Left cardiac atrium (tissue), 4 donors: Measurements from ENCODE around the gene KNL1. TPM values are rescaled to one million over a fixed set of nuclear protein-coding genes. Genes with fewer than 3 reads are reported as not detected.
"Not testable (repeated sequence)": the region's sequence is repeated elsewhere in the genome, so short reads cannot be mapped to it uniquely, and the experiment has no call there.

Experiments
- ATAC-seq, 2 donors: fragments of 200-7000 bp; cut with Tn5 transposase; one replicate each; pipeline ENCODE4 v1.9.1; 2020; ENCODE audit warnings: mild to moderate bottlenecking in 2 of 2, moderate library complexity in 2 of 2
- DNase-seq: peaks from one replicate; pipeline ENCODE4 v3.0.0-alpha.2; 2020
- intact Hi-C, 2 donors: fragments of 100-400 bp; cut with DNase I; formaldehyde crosslinking; loops; one replicate each; pipeline versions ENCODE4 v1.14.1 to v1.15.1; 2022 to 2023
- total RNA-seq, 2 donors: library from RNA; stranded (reverse); fragmentation: NEBNext Ultra II Directional; extraction: Animal tissue kit (Norgen Biotek cat#: 25700); gene quantifications; one replicate each; pipeline ENCODE4 v1.2.1, GENCODE V29; 2021
- donor health status: DM: no; HTN: yes; CAD: no.
- donor health status: DM: no; HTN: yes; CAD: no; lungs with severe emphysema.
- donor health status: DM: yes; HTN: yes; CAD: no.
- donor health status: Dilated cardiomyopathy.

The KNL1 gene
- total RNA-seq, 2 donors from 2014 or later = 0.55 to 1.1 TPM

- DNase-seq (no peak), ATAC-seq (no peak)
- intact Hi-C loops = no loop called here
Observed at GRCh38 chr15:40575113-40575512, 18.9 kb upstream of the KNL1 start.

DNA sequence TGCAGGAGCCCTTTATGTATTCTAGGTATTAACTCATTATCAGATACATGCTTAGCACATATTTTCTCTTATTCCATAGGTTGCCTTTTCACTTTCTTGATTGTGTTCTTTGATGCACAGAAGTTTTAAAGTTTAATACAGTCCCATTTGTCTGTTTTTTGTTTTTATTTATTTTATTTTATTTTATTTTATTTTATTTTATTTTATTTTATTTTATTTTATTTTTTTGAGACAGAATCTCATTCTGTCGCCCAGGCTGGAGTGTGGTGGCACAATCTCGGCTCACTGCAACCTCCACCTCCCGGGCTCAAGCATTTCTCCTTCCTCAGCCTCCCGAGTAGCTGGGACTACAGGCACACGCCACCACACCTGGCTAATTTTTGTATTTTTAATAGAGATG is 17.1 kb upstream of the KNL1 start:
- intact Hi-C loops, DNase-seq, ATAC-seq: not testable (repeated sequence)

GRCh38 chr15:40578892-40579291 is 15.2 kb upstream of the KNL1 start:
- DNase-seq (no peak), ATAC-seq (no peak)
- intact Hi-C loops = no loop called here

DNA sequence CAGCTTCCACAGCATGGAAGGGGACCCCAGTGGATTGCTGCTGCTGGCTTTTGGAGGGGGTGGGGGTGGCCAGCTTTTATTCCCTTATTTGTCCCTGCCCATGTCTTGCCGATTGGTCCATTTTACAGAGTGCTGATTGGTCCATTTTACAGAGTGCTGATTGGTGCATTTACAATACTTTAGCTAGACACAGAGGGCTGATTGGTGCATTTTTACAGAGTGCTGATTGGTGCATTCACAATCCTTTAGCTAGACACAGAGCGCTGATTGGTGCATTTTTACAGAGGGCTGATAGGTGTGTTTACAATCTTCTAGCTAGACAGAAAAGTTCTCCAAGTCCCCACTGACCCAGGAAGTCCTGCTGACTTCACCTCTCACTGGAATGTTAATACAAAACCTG is 12.3 kb upstream of the KNL1 start:
- DNase-seq, ATAC-seq, intact Hi-C loops: not testable (repeated sequence)

GRCh38 chr15:40582726-40583246 is 11.3 kb upstream of the KNL1 start:
- peak in 1 of 2 donors; percentile 59 for ATAC-seq
- intact Hi-C loops = no loop called here
- DNase-seq = no peak

DNA sequence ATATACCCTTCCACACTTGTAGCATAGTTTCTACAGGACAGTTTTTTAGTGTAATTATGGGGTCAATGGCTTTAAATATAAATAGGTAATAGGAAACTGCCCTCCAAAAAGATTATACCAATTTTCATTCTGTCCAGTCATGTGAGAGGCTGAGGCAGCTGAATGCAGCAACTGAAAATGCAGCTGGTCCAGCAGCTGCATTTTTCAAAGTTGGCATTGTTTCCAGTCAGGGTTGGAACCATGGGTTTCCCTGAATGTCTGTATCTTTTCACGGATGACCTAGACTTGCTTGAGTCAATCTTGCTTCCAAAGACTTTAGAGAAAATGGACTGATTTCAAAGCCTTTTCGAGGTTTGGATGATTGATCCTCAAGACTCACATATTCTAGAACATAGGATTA is 9.9 kb upstream of the KNL1 start:
- intact Hi-C loops = no loop called here
- DNase-seq = no peak
- no peak for ATAC-seq

- ATAC-seq = no peak
- intact Hi-C loops = no loop called here
- DNase-seq = no peak
Observed at GRCh38 chr15:40590667-40591050, 3.4 kb upstream of the KNL1 start.

DNA sequence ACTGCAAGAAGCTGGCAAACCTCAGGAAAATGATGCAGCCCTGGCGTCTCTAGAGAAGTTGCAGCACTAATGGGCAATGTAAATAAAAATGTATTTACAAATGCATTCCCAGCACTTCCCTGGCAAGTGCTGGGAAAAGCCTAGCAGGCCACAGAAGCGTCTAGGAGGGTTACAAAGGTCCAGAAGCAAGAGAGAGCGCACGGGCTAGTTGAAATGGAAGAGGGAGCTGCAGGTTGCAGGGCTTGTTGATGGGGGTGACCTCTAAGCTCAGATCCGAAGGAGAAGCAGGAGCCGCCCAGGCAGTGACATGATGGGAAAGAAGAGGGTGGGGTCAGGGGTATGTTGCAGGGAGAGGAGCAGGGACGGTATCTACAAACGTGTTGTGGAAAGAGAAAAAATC is 2.7 kb upstream of the KNL1 start:
- ATAC-seq (no peak), DNase-seq (no peak)
- intact Hi-C loops = no loop called here

DNA sequence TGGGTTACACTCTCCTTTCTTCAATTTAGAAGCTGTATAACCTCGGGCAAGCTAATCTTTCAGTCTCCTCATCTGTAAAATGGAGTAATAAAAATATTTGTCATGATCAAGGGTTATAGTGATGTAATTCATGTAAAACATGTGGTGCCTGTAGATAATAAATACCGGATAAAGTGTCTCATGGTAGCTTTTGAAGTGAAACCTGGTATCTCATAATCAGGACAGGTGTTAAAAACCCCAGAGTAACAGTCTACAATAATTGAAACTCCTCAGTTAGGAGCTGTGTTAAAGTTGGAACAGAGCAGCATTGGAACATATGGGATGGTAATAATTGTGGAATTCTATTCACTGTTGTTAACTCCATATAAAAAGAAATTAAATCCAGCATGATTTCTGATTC is 884 bp upstream of the KNL1 start:
- no peak for ATAC-seq
- intact Hi-C loops = no loop called here

DNA sequence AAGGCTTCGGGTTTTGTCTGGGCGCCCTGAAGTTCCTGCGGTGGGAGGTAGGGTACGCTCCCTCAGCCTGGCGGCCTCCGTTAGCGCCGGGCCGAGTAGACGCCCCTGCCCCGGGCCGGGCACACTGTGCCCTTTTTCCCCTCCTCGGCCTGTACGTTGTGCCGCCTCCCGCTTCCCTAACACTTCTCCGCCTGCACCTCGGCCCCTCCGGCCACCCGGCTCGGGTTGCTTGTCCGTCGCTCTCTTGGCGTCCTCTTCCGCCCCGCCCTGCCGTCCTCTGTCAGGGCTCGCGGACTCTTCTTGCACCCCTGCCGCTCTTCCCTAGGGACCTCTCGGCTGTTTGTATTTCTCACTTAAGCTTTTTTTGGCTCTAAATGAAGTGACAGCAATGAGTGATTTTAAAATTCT is 384 bp downstream of the KNL1 start:
- intact Hi-C loops = no loop called here
- DNase-seq (peak; percentile 51), ATAC-seq (peak; percentile 29 to 61)

More for the DNA sequence above, 884 bp upstream of the KNL1 start:
- no peak for DNase-seq

DNA sequence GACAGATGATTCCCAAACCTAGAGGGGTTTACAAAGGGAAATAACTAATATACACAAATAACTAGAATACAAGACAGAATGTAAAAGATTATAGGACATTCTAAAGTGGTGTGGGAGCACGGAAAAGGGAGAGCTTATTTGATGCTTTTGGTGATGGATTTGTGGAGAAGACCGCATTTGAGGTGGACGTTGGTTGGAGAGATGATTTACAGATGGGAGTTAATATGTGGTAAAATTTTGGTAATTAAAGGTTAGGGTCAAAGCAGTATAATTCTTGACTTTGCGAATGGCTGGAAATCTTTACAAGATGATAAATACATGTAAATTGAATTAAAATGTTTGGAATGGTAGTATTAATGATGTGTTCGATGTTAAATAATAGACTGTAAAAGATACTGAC is 1.2 kb downstream of the KNL1 start:
- intact Hi-C loops = no loop called here
- DNase-seq (no peak), ATAC-seq (no peak)

DNA sequence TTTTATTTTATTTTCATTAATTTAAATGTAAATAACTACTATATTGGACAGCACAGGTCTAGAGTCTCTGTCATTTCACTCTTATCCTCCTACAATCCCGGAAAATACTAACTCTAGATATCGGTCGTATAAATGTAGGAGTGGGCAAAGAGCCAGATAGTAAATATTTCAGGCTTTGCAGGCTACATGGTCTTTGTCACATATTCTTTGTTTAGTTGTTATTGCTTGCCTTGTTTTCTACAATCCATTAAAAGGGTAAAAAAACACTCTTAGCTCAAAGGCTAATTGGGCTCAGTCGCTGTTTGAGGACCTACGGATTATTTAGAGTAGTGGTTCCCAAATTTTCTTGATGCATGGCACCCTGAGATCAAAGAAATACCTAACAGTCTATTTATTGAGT is 1.7 kb downstream of the KNL1 start:
- DNase-seq (no peak), ATAC-seq (no peak)
- intact Hi-C loops = no loop called here

DNA sequence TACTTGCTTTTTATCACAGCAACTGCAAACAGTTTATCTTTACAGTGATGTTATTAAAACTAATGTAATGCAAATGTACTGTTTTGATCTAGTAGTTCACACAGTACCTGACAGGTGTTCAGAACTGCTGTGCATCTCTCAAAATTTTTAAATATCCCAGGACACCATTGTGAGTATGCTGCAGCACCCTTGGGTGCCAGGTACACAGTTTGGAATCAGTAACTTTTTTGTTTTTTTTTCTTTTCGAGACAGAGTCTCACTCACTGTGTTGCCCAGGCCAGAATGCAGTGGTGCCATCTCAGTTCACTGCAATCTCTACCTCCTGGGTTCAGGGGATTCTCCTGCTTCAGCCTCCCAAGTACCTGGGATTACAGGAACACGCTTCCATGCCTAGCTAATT is 3.0 kb downstream of the KNL1 start:
- no peak for DNase-seq
- intact Hi-C loops = no loop called here
- no peak for ATAC-seq

- DNase-seq (no peak), ATAC-seq (no peak)
- intact Hi-C loops = no loop called here
Observed at GRCh38 chr15:40598126-40598525, 4.1 kb downstream of the KNL1 start.

DNA sequence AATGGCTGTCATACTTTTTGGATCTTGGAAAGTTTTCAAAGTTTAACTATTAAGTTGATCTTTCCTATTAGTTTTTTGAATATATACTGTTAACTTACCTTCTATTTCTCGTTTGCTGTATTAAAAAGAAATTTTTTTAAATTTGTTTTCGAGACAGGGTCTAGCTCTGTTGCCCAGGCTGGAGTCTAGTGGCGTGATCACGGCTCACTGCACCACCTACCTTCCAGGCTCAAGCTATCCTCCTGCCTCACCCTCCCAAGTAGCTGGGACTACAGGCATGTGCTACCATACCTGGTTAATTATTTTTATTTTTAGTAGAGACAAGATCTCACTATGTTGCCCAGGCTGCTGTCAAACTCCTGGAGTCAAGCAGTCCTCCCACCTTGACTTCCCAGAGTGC is 4.6 kb downstream of the KNL1 start:
- ATAC-seq (no peak), DNase-seq (no peak)
- intact Hi-C loops = no loop called here

DNA sequence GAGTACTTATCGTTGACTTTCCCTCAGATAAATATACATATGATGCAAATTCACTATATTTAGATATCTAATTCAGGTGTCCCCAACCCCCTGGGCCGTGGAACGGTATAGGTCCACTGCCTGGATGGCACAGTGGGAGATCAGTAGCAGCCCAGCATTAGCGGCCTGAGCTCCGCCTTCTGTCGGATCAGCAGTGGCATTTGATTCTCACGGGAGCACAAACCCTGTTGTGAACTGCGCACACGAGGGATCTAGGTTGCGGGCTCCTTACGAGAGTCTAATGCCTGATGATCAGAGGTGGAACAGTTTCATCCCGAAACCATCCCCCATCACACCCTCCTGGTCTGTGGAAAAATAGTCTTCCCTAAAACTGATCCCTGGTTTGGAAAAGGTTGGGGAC is 6.9 kb downstream of the KNL1 start:
- DNase-seq = no peak
- intact Hi-C loops = no loop called here
- ATAC-seq = no peak

DNA sequence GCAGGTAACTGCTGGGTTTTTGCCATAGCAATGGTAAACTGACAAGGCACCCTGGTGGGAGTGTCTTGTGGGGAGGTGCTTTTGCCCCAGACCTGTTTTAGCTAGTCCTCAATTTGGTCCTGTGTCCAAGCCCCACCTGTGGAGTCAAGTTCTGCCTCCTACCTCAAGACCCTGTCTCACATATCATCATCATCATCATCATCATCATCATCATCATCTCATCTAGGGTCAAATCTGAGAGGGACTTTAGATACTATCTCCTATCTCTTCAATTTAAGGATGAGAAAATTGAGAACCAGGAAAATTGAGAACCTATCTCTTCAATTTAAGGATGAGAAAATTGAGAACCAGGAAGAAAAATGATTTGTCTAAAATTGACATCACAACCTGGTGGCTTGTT is 9.9 kb downstream of the KNL1 start:
- intact Hi-C loops = no loop called here
- DNase-seq = no peak
- no peak for ATAC-seq

GRCh38 chr15:40613080-40613479 is 19.0 kb downstream of the KNL1 start:
- no peak for DNase-seq
- ATAC-seq = no peak
- intact Hi-C loops = no loop called here

GRCh38 chr15:40618023-40618422 is 24.0 kb downstream of the KNL1 start:
- intact Hi-C loops = no loop called here
- DNase-seq (no peak), ATAC-seq (no peak)

GRCh38 chr15:40618906-40619305 is 24.9 kb downstream of the KNL1 start:
- intact Hi-C loops = no loop called here
- ATAC-seq (no peak), DNase-seq (no peak)

- no peak for DNase-seq
- no peak for ATAC-seq
- intact Hi-C loops = no loop called here
Observed at GRCh38 chr15:40623361-40623760, 29.3 kb downstream of the KNL1 start.

GRCh38 chr15:40630313-40630712 is 36.3 kb downstream of the KNL1 start:
- ATAC-seq (no peak), DNase-seq (no peak)
- intact Hi-C loops = no loop called here
